ENCODE results near the gene WDR62.
"Not testable (repeated sequence)": the region's sequence is repeated elsewhere in the genome, so short reads cannot be mapped to it uniquely, and the experiment has no call there.

WDR62 gene

GRCh38 chr19:36059180-36059910, 4.6 kb downstream of the WDR62 start:
- Histone ChIP-seq H3K36me3 (ENCODE audit: control insufficient read depth in 2 of 2, insufficient read depth in 2 of 2, low read length in 2 of 2) (no peaks in the 10 kb centered on the region), H3K4me3 (ENCODE audit: low read length in 2 of 2) (no peak overlapping the region), H3K9ac (ENCODE audit: low read length in 2 of 2) (no peak overlapping the region), H3K27me3 (ENCODE audit: control insufficient read depth in 1 of 2, insufficient read depth in 2 of 2, low read length in 2 of 2) (no peaks in the 10 kb centered on the region), H3K4me1 (ENCODE audit: control insufficient read depth, insufficient read depth, low read length) (peaks cover 9% of the 10 kb centered on the region), H3K9me3 (ENCODE audit: control insufficient read depth in 2 of 2, low read length in 2 of 2) (no peaks in the 10 kb centered on the region), H3K27ac (ENCODE audit: low read length) (no peak overlapping the region)

GRCh38 chr19:36060430-36060829, 5.7 kb downstream of the WDR62 start:
- Histone ChIP-seq H3K36me3 (ENCODE audit: control insufficient read depth in 2 of 2, insufficient read depth in 2 of 2, low read length in 2 of 2) (no peaks in the 10 kb centered on the region), H3K27ac (ENCODE audit: low read length) (no peak overlapping the region), H3K27me3 (ENCODE audit: control insufficient read depth in 1 of 2, insufficient read depth in 2 of 2, low read length in 2 of 2) (no peaks in the 10 kb centered on the region), H3K9ac (ENCODE audit: low read length in 2 of 2) (no peak overlapping the region), H3K4me3 (ENCODE audit: low read length in 2 of 2) (no peak overlapping the region), H3K9me3 (ENCODE audit: control insufficient read depth in 2 of 2, low read length in 2 of 2) (no peaks in the 10 kb centered on the region), H3K4me1 (ENCODE audit: control insufficient read depth, insufficient read depth, low read length) (peaks cover 2% of the 10 kb centered on the region)

- Histone ChIP-seq H3K9ac (ENCODE audit: low read length in 2 of 2) (no peak overlapping the region), H3K27me3 (ENCODE audit: control insufficient read depth in 1 of 2, insufficient read depth in 2 of 2, low read length in 2 of 2) (no peaks in the 10 kb centered on the region), H3K27ac (ENCODE audit: low read length) (no peak overlapping the region), H3K9me3 (ENCODE audit: control insufficient read depth in 2 of 2, low read length in 2 of 2) (no peaks in the 10 kb centered on the region), H3K36me3 (ENCODE audit: control insufficient read depth in 2 of 2, insufficient read depth in 2 of 2, low read length in 2 of 2) (no peaks in the 10 kb centered on the region), H3K4me1 (ENCODE audit: control insufficient read depth, insufficient read depth, low read length) (no peaks in the 10 kb centered on the region), H3K4me3 (ENCODE audit: low read length in 2 of 2) (no peak overlapping the region)
Observed at GRCh38 chr19:36061367-36061766, 6.7 kb downstream of the WDR62 start.

GRCh38 chr19:36064826-36065225, 10.1 kb downstream of the WDR62 start:
- no peak overlapping the region for H3K27ac ChIP-seq (ENCODE audit: low read length)
- no peak overlapping the region for H3K9ac ChIP-seq (ENCODE audit: low read length in 2 of 2)
- no peaks in the 10 kb centered on the region for H3K9me3 ChIP-seq (ENCODE audit: control insufficient read depth in 2 of 2, low read length in 2 of 2)
- H3K4me3 ChIP-seq (ENCODE audit: low read length in 2 of 2) = no peak overlapping the region
- H3K27me3 ChIP-seq (ENCODE audit: control insufficient read depth in 1 of 2, insufficient read depth in 2 of 2, low read length in 2 of 2) = no peaks in the 10 kb centered on the region
- H3K4me1 ChIP-seq (ENCODE audit: control insufficient read depth, insufficient read depth, low read length) = no peaks in the 10 kb centered on the region
- no peaks in the 10 kb centered on the region for H3K36me3 ChIP-seq (ENCODE audit: control insufficient read depth in 2 of 2, insufficient read depth in 2 of 2, low read length in 2 of 2)

- no peaks in the 10 kb centered on the region for H3K27me3 ChIP-seq (ENCODE audit: control insufficient read depth in 1 of 2, insufficient read depth in 2 of 2, low read length in 2 of 2)
- H3K4me1 ChIP-seq (ENCODE audit: control insufficient read depth, insufficient read depth, low read length) = no peaks in the 10 kb centered on the region
- no peaks in the 10 kb centered on the region for H3K9me3 ChIP-seq (ENCODE audit: control insufficient read depth in 2 of 2, low read length in 2 of 2)
- no peak overlapping the region for H3K9ac ChIP-seq (ENCODE audit: low read length in 2 of 2)
- no peak overlapping the region for H3K4me3 ChIP-seq (ENCODE audit: low read length in 2 of 2)
- no peak overlapping the region for H3K27ac ChIP-seq (ENCODE audit: low read length)
- H3K36me3 ChIP-seq (ENCODE audit: control insufficient read depth in 2 of 2, insufficient read depth in 2 of 2, low read length in 2 of 2) = no peaks in the 10 kb centered on the region
Observed at GRCh38 chr19:36067681-36068080, 13.0 kb downstream of the WDR62 start.

GRCh38 chr19:36068810-36069499, 14.3 kb downstream of the WDR62 start:
- H3K9me3 ChIP-seq (ENCODE audit: control insufficient read depth in 2 of 2, low read length in 2 of 2); H3K4me1 ChIP-seq (ENCODE audit: control insufficient read depth, insufficient read depth, low read length); H3K9ac ChIP-seq (ENCODE audit: low read length in 2 of 2); H3K27me3 ChIP-seq (ENCODE audit: control insufficient read depth in 1 of 2, insufficient read depth in 2 of 2, low read length in 2 of 2); H3K27ac ChIP-seq (ENCODE audit: low read length); H3K4me3 ChIP-seq (ENCODE audit: low read length in 2 of 2); H3K36me3 ChIP-seq (ENCODE audit: control insufficient read depth in 2 of 2, insufficient read depth in 2 of 2, low read length in 2 of 2): not testable (repeated sequence)

- Histone ChIP-seq H3K36me3 (ENCODE audit: control insufficient read depth in 2 of 2, insufficient read depth in 2 of 2, low read length in 2 of 2) (no peaks in the 10 kb centered on the region), H3K27me3 (ENCODE audit: control insufficient read depth in 1 of 2, insufficient read depth in 2 of 2, low read length in 2 of 2) (no peaks in the 10 kb centered on the region), H3K4me3 (ENCODE audit: low read length in 2 of 2) (no peak overlapping the region), H3K27ac (ENCODE audit: low read length) (no peak overlapping the region), H3K4me1 (ENCODE audit: control insufficient read depth, insufficient read depth, low read length) (no peaks in the 10 kb centered on the region), H3K9me3 (ENCODE audit: control insufficient read depth in 2 of 2, low read length in 2 of 2) (no peaks in the 10 kb centered on the region), H3K9ac (ENCODE audit: low read length in 2 of 2) (no peak overlapping the region)
Observed at GRCh38 chr19:36072081-36072480, 17.4 kb downstream of the WDR62 start.

- Histone ChIP-seq H3K9ac (ENCODE audit: low read length in 2 of 2) (no peak overlapping the region), H3K4me3 (ENCODE audit: low read length in 2 of 2) (no peak overlapping the region), H3K4me1 (ENCODE audit: control insufficient read depth, insufficient read depth, low read length) (no peaks in the 10 kb centered on the region), H3K27me3 (ENCODE audit: control insufficient read depth in 1 of 2, insufficient read depth in 2 of 2, low read length in 2 of 2) (no peaks in the 10 kb centered on the region), H3K9me3 (ENCODE audit: control insufficient read depth in 2 of 2, low read length in 2 of 2) (no peaks in the 10 kb centered on the region), H3K27ac (ENCODE audit: low read length) (no peak overlapping the region), H3K36me3 (ENCODE audit: control insufficient read depth in 2 of 2, insufficient read depth in 2 of 2, low read length in 2 of 2) (no peaks in the 10 kb centered on the region)
Observed at GRCh38 chr19:36073121-36073876, 18.6 kb downstream of the WDR62 start.

- Histone ChIP-seq H3K27ac (ENCODE audit: low read length) (no peak overlapping the region), H3K4me1 (ENCODE audit: control insufficient read depth, insufficient read depth, low read length) (no peaks in the 10 kb centered on the region), H3K27me3 (ENCODE audit: control insufficient read depth in 1 of 2, insufficient read depth in 2 of 2, low read length in 2 of 2) (no peaks in the 10 kb centered on the region), H3K9me3 (ENCODE audit: control insufficient read depth in 2 of 2, low read length in 2 of 2) (no peaks in the 10 kb centered on the region), H3K9ac (ENCODE audit: low read length in 2 of 2) (no peak overlapping the region), H3K36me3 (ENCODE audit: control insufficient read depth in 2 of 2, insufficient read depth in 2 of 2, low read length in 2 of 2) (no peaks in the 10 kb centered on the region), H3K4me3 (ENCODE audit: low read length in 2 of 2) (no peak overlapping the region)
Observed at GRCh38 chr19:36079389-36079945, 24.8 kb downstream of the WDR62 start.

- Histone ChIP-seq H3K4me1 (ENCODE audit: control insufficient read depth, insufficient read depth, low read length) (no peaks in the 10 kb centered on the region), H3K27ac (ENCODE audit: low read length) (no peak overlapping the region), H3K4me3 (ENCODE audit: low read length in 2 of 2) (no peak overlapping the region), H3K9me3 (ENCODE audit: control insufficient read depth in 2 of 2, low read length in 2 of 2) (no peaks in the 10 kb centered on the region), H3K27me3 (ENCODE audit: control insufficient read depth in 1 of 2, insufficient read depth in 2 of 2, low read length in 2 of 2) (no peaks in the 10 kb centered on the region), H3K9ac (ENCODE audit: low read length in 2 of 2) (no peak overlapping the region), H3K36me3 (ENCODE audit: control insufficient read depth in 2 of 2, insufficient read depth in 2 of 2, low read length in 2 of 2) (no peaks in the 10 kb centered on the region)
Observed at GRCh38 chr19:36081385-36081784, 26.7 kb downstream of the WDR62 start.
